ENCODE results near the gene PRXL2B.
"Not testable (repeated sequence)": the region's sequence is repeated elsewhere in the genome, so short reads cannot be mapped to it uniquely, and the experiment has no call there.

The PRXL2B gene

GRCh38 chr1:2566101-2567045 is 20.2 kb upstream of the PRXL2B start:
- no peak for DNase-seq

GRCh38 chr1:2567083-2567679 is 19.4 kb upstream of the PRXL2B start:
- no peak for DNase-seq

- DNase-seq: not testable (repeated sequence)
Observed at GRCh38 chr1:2568187-2568816, 18.3 kb upstream of the PRXL2B start.

- DNase-seq: no peak
Observed at GRCh38 chr1:2569060-2569459, 17.5 kb upstream of the PRXL2B start.

GRCh38 chr1:2569703-2570102 is 16.9 kb upstream of the PRXL2B start:
- DNase-seq: not testable (repeated sequence)

- DNase-seq: no peak
Observed at GRCh38 chr1:2570332-2570731, 16.2 kb upstream of the PRXL2B start.

- no peak for DNase-seq
Observed at GRCh38 chr1:2571348-2571747, 15.2 kb upstream of the PRXL2B start.

GRCh38 chr1:2573250-2573920 is 13.2 kb upstream of the PRXL2B start:
- DNase-seq: no peak

- no peak for DNase-seq
Observed at GRCh38 chr1:2574350-2574749, 12.2 kb upstream of the PRXL2B start.

GRCh38 chr1:2575801-2576663 is 10.5 kb upstream of the PRXL2B start:
- no peak for DNase-seq

GRCh38 chr1:2577565-2578075 is 9.0 kb upstream of the PRXL2B start:
- peak; percentile 27 for DNase-seq

- DNase-seq: no peak
Observed at GRCh38 chr1:2578758-2579118, 7.8 kb upstream of the PRXL2B start.

GRCh38 chr1:2580691-2581090 is 5.9 kb upstream of the PRXL2B start:
- DNase-seq: no peak

GRCh38 chr1:2582391-2582790 is 4.2 kb upstream of the PRXL2B start:
- DNase-seq: no peak

GRCh38 chr1:2583331-2583791 is 3.2 kb upstream of the PRXL2B start:
- DNase-seq: no peak

GRCh38 chr1:2583871-2584351 is 2.7 kb upstream of the PRXL2B start:
- DNase-seq: no peak

- no peak for DNase-seq
Observed at GRCh38 chr1:2584686-2585317, 1.8 kb upstream of the PRXL2B start.

- peak; percentile 63 for DNase-seq
Observed at GRCh38 chr1:2585318-2586092, 1.1 kb upstream of the PRXL2B start.

GRCh38 chr1:2587071-2587859 is 688 bp downstream of the PRXL2B start:
- DNase-seq: no peak
